Trophoblast cell (in vitro differentiated cells and primary cell): ENCODE results near the gene GFOD1.
A peak's percentile ranks its signal among the peaks of the same experiment; 100 is the strongest.
"Not testable (repeated sequence)": the region's sequence is repeated elsewhere in the genome, so short reads cannot be mapped to it uniquely, and the experiment has no call there.

Experiments used
- DNase-seq, 2 donors: peaks; one replicate each; pipeline ENCODE4 v3.0.0-alpha.2; 2016
- H2AFZ ChIP-seq: 2 replicates; pipeline ENCODE4 v1.6.1; 2013; ENCODE audit warnings: low read length, moderate library complexity, mild to moderate bottlenecking; ENCODE audit not compliant: insufficient read depth, poor library complexity
- H2AK5ac ChIP-seq: 2 replicates; pipeline ENCODE4 v1.6.1; 2013; ENCODE audit warnings: mild to moderate bottlenecking, low read length
- H2BK120ac ChIP-seq: 2 replicates; pipeline ENCODE4 v1.6.1; 2013; ENCODE audit warnings: low read length, mild to moderate bottlenecking, moderate library complexity; ENCODE audit not compliant: insufficient read depth, poor library complexity
- H2BK12ac ChIP-seq: 2 replicates; pipeline ENCODE4 v1.6.1; 2013; ENCODE audit warnings: mild to moderate bottlenecking, low read length, moderate library complexity
- H2BK5ac ChIP-seq: 2 replicates; pipeline ENCODE4 v1.6.1; 2013; ENCODE audit warnings: low read length, low read depth, moderate library complexity, mild to moderate bottlenecking; ENCODE audit not compliant: poor library complexity
- H3K14ac ChIP-seq: 2 replicates; pipeline ENCODE4 v1.6.1; 2013; ENCODE audit warnings: mild to moderate bottlenecking, low read length
- H3K18ac ChIP-seq: 2 replicates; pipeline ENCODE4 v1.6.1; 2013; ENCODE audit warnings: mild to moderate bottlenecking, low read length
- H3K23ac ChIP-seq: 2 replicates; pipeline ENCODE4 v1.6.1; 2013; ENCODE audit warnings: low read length
- H3K27ac ChIP-seq: 2 replicates; pipeline ENCODE4 v1.5.1; 2013; ENCODE audit warnings: low read depth, mild to moderate bottlenecking, inconsistent platforms, low read length, moderate library complexity
- H3K27me3 ChIP-seq: 2 replicates; pipeline ENCODE4 v1.6.1; 2013; ENCODE audit warnings: inconsistent platforms, mild to moderate bottlenecking, low read length, moderate library complexity; ENCODE audit not compliant: insufficient read depth
- H3K36me3 ChIP-seq, 2 experiments: 1 replicate in 1 of 2; 2 replicates in 1 of 2; pipeline ENCODE4 v1.6.1; 2013; ENCODE audit warnings: low read length in 2 of 2, mild to moderate bottlenecking in 2 of 2, moderate library complexity in 1 of 2; ENCODE audit not compliant: insufficient read depth in 2 of 2, control insufficient read depth in 1 of 2
- H3K4ac ChIP-seq: 2 replicates; pipeline ENCODE4 v1.6.1; 2013; ENCODE audit warnings: low read depth, mild to moderate bottlenecking, low read length, moderate library complexity
- H3K4me1 ChIP-seq, 2 experiments: 1 replicate in 1 of 2; 2 replicates in 1 of 2; pipeline ENCODE4 v1.6.1; 2013; ENCODE audit warnings: low read length in 2 of 2, mild to moderate bottlenecking in 2 of 2, moderate library complexity in 1 of 2; ENCODE audit not compliant: insufficient read depth in 2 of 2, control insufficient read depth in 1 of 2
- H3K4me2 ChIP-seq: 2 replicates; pipeline ENCODE4 v1.6.1; 2013; ENCODE audit warnings: inconsistent platforms, mild to moderate bottlenecking, low read length, moderate library complexity
- H3K4me3 ChIP-seq: 2 replicates; pipeline ENCODE4 v1.5.1; 2013; ENCODE audit warnings: mild to moderate bottlenecking, low read depth, low read length, inconsistent platforms
- H3K79me1 ChIP-seq: one replicate; pipeline ENCODE4 v1.6.1; 2013; ENCODE audit warnings: low read length
- H3K79me2 ChIP-seq: 2 replicates; pipeline ENCODE4 v1.6.1; 2013; ENCODE audit warnings: low read length, mild to moderate bottlenecking; ENCODE audit not compliant: control insufficient read depth, insufficient read depth, poor library complexity
- H3K9ac ChIP-seq: 2 replicates; pipeline ENCODE4 v1.6.1; 2013; ENCODE audit warnings: mild to moderate bottlenecking, low read length
- H3K9me3 ChIP-seq: 2 replicates; pipeline ENCODE4 v1.6.1; 2013; ENCODE audit warnings: low read depth, mild to moderate bottlenecking, control low read depth, inconsistent platforms, low read length; ENCODE audit not compliant: insufficient read depth
- H4K12ac ChIP-seq: 2 replicates; pipeline ENCODE4 v1.6.1; 2013; ENCODE audit warnings: low read depth, mild to moderate bottlenecking, low read length, moderate library complexity
- H4K8ac ChIP-seq: 2 replicates; pipeline ENCODE4 v1.6.1; 2013; ENCODE audit warnings: low read depth, mild to moderate bottlenecking, low read length, moderate library complexity
- H4K91ac ChIP-seq: one replicate; pipeline ENCODE4 v1.6.1; 2013; ENCODE audit warnings: low read depth, mild to moderate bottlenecking, low read length, moderate library complexity
- WGBS: extraction: QIAGEN DNeasy Blood & Tissue Kit; methylation state at CpG from one replicate; pipeline ENCODE4 v1.1.7; 2013; ENCODE audit warnings: missing lambda C conversion rate; ENCODE audit not compliant: insufficient read length, insufficient coverage; ENCODE audit errors: extremely low coverage; 5-methylcytosine and 5-hydroxymethylcytosine counted together

Gene GFOD1

DNA sequence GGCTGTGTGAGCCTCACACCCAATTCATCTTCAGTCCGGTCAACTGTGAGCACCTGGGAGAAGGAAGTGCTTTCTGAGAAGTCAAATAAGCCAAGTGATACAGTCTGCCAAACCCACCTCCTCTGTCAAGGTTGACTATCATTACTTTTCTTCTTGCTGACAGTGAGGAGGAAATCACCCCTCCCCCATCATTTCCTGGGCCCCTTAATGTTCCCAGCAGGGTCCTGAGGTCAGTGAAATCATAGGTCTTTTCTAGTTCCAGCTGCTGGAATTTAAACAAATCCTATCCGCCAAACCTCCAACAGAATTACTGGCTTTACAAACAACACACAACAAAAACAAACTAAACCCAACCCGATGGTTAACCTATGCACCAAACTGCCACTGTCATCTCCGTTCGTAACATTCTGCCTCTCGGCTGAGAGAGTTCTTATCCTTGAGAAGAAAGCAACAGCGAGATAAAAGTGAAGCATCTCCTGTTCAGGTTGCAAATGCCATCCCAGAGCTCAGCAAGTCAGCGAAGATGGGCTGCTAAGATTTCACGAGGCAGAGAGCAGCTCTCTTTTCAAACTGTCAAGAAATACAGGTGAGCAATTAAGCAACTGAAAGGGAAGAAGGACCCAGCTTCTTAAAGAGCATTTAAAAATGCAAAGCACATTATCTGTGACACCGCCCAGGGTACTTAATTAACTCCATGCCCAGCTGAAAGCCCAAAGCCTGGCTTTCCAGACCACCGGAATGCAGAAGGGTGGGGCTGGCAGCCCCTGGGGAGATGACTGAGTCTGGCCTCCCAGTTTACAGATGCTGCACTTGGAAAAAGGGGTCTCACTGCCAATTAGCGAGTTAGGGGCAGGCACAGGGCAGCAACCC, 24.7 kb downstream of the GFOD1 start:
- DNase-seq, result no peak
- peaks cover 3% of the 10 kb centered on the region for H3K9me3 ChIP-seq
- no peak overlapping the region for H2BK5ac ChIP-seq
- H3K18ac ChIP-seq, result no peak overlapping the region
- H3K9ac ChIP-seq, result no peak overlapping the region
- no peak overlapping the region for H2BK120ac ChIP-seq
- no peak overlapping the region for H3K23ac ChIP-seq
- no peak overlapping the region for H2AFZ ChIP-seq
- H3K79me2 ChIP-seq, result no peaks in the 10 kb centered on the region
- H3K27me3 ChIP-seq, result no peaks in the 10 kb centered on the region
- no peak overlapping the region for H2AK5ac ChIP-seq
- H3K4me1 ChIP-seq, result peaks cover 0 to 7% of the 10 kb centered on the region in 2 experiments
- H3K27ac ChIP-seq, result no peak overlapping the region
- no peak overlapping the region for H3K4me3 ChIP-seq
- no peak overlapping the region for H3K4ac ChIP-seq
- H3K4me2 ChIP-seq, result no peak overlapping the region
- H4K12ac ChIP-seq, result no peak overlapping the region
- no peaks in the 10 kb centered on the region for H3K36me3 ChIP-seq
- no peak overlapping the region for H4K91ac ChIP-seq
- H3K79me1 ChIP-seq, result no peaks in the 10 kb centered on the region
- H2BK12ac ChIP-seq, result no peak overlapping the region
- 100% methylated on average over 1 of the region's 12 CpGs for WGBS
- no peak overlapping the region for H3K14ac ChIP-seq
- no peak overlapping the region for H4K8ac ChIP-seq

- no peak overlapping the region for H2AK5ac ChIP-seq
- no peak overlapping the region for H4K12ac ChIP-seq
- H2BK5ac ChIP-seq, result no peak overlapping the region
These were observed 25.6 kb downstream of the GFOD1 start for GRCh38 chr6:13461805-13462204.

GRCh38 chr6:13461307-13461706, 26.1 kb downstream of the GFOD1 start:
- Histone ChIP-seq H3K36me3 (no peaks in the 10 kb centered on the region), H3K4me3 (no peak overlapping the region), H2BK5ac (no peak overlapping the region), H2AFZ (no peak overlapping the region), H4K8ac (no peak overlapping the region), H3K9me3 (peaks cover 3% of the 10 kb centered on the region), H3K79me2 (no peaks in the 10 kb centered on the region), H3K14ac (no peak overlapping the region), H3K4me1 (peaks cover 0 to 7% of the 10 kb centered on the region in 2 experiments), H3K79me1 (no peaks in the 10 kb centered on the region), H3K4ac (no peak overlapping the region), H3K27me3 (no peaks in the 10 kb centered on the region), H3K27ac (no peak overlapping the region), H2BK12ac (no peak overlapping the region), H3K9ac (no peak overlapping the region), H2BK120ac (no peak overlapping the region), H3K4me2 (no peak overlapping the region), H3K23ac (no peak overlapping the region), H4K12ac (no peak overlapping the region), H4K91ac (no peak overlapping the region), H2AK5ac (no peak overlapping the region), H3K18ac (no peak overlapping the region)
- no CpG with 5 or more reads among the region's 4 CpGs for WGBS
- DNase-seq, result no peak

More at GRCh38 chr6:13461805-13462204, 25.6 kb downstream of the GFOD1 start:
- no peak overlapping the region for H4K8ac ChIP-seq
- WGBS, result no CpG with 5 or more reads among the region's 6 CpGs
- DNase-seq, result peak; percentile 74 to 77
- H3K4me1 ChIP-seq, result peaks cover 0 to 7% of the 10 kb centered on the region in 2 experiments
- H3K23ac ChIP-seq, result no peak overlapping the region
- no peak overlapping the region for H3K14ac ChIP-seq
- no peak overlapping the region for H2BK12ac ChIP-seq
- no peak overlapping the region for H3K9ac ChIP-seq
- no peak overlapping the region for H3K4me3 ChIP-seq
- H3K27me3 ChIP-seq, result no peaks in the 10 kb centered on the region
- no peak overlapping the region for H3K27ac ChIP-seq
- no peaks in the 10 kb centered on the region for H3K79me1 ChIP-seq
- no peak overlapping the region for H2AFZ ChIP-seq
- H3K4me2 ChIP-seq, result no peak overlapping the region
- H3K9me3 ChIP-seq, result peaks cover 3% of the 10 kb centered on the region
- no peak overlapping the region for H3K4ac ChIP-seq
- H3K36me3 ChIP-seq, result no peaks in the 10 kb centered on the region
- no peak overlapping the region for H3K18ac ChIP-seq
- no peak overlapping the region for H2BK120ac ChIP-seq
- H3K79me2 ChIP-seq, result no peaks in the 10 kb centered on the region
- H4K91ac ChIP-seq, result no peak overlapping the region

- H3K14ac ChIP-seq, H3K4ac ChIP-seq, H3K9ac ChIP-seq, H2AK5ac ChIP-seq, H3K9me3 ChIP-seq, H4K12ac ChIP-seq, H3K4me2 ChIP-seq, H4K8ac ChIP-seq, H3K4me3 ChIP-seq, H3K23ac ChIP-seq, H2BK5ac ChIP-seq, H2BK12ac ChIP-seq, H2AFZ ChIP-seq, H3K27me3 ChIP-seq, H3K79me1 ChIP-seq, DNase-seq, H3K79me2 ChIP-seq, H3K27ac ChIP-seq, H4K91ac ChIP-seq, H3K36me3 ChIP-seq, H3K18ac ChIP-seq, H3K4me1 ChIP-seq, H2BK120ac ChIP-seq: not testable (repeated sequence)
- WGBS, result no CpG with 5 or more reads among the region's 2 CpGs
These were observed 27.1 kb downstream of the GFOD1 start for GRCh38 chr6:13460289-13460688.
